Endothelial cell of umbilical vein (primary cell): ENCODE results near the gene CASKIN1.

ENCODE experiments used
- POLR2A ChIP-seq: IDR thresholded peaks from 2 replicates; pipeline ENCODE4 v1.6.1; 2012; ENCODE audit warnings: low read depth, mild to moderate bottlenecking, control low read depth, low read length
- TF ChIP-seq, protein P1 (sequence below), 2 donors: IDR thresholded peaks; 1 replicate in 1 of 2; 2 replicates in 1 of 2; pipeline ENCODE4 v1.5.1; 2011; ENCODE audit warnings: low read length in 2 of 2, mild to moderate bottlenecking in 2 of 2, moderate library complexity in 2 of 2, control low read depth in 1 of 2, inconsistent platforms in 1 of 2, low read depth in 1 of 2; ENCODE audit not compliant: insufficient read depth in 1 of 2; ENCODE audit errors: extremely low read depth in 1 of 2

DNA sequence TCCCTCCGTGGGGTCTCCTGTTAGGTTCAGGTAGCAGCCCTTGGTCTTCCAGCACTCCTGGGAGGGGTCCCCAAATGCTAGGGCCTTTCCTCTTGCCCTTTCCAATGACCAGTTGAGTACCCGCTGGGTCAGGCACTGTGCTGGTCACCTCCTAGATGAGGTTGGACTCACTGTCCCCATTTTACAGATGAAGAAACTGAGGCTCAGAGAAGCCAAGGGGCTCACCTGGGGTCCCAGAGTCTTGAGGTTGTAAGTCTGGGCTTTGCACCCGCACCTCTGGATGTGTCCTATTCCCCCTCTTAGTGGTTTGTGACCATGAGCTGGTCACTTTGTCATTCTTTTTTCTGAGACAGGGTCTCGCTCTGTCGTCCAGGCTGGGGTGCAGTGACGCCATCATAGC lies 1.4 kb upstream of the CASKIN1 start:
- TF ChIP-seq, protein P1, sequence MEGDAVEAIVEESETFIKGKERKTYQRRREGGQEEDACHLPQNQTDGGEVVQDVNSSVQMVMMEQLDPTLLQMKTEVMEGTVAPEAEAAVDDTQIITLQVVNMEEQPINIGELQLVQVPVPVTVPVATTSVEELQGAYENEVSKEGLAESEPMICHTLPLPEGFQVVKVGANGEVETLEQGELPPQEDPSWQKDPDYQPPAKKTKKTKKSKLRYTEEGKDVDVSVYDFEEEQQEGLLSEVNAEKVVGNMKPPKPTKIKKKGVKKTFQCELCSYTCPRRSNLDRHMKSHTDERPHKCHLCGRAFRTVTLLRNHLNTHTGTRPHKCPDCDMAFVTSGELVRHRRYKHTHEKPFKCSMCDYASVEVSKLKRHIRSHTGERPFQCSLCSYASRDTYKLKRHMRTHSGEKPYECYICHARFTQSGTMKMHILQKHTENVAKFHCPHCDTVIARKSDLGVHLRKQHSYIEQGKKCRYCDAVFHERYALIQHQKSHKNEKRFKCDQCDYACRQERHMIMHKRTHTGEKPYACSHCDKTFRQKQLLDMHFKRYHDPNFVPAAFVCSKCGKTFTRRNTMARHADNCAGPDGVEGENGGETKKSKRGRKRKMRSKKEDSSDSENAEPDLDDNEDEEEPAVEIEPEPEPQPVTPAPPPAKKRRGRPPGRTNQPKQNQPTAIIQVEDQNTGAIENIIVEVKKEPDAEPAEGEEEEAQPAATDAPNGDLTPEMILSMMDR (IDR thresholded peaks at IDR 0.05; ENCODE audit: extremely low read depth in 1 of 2, insufficient read depth in 1 of 2, low read depth in 1 of 2, low read length in 2 of 2): no peak
- TF ChIP-seq POLR2A: no peak
